ENCODE results near the gene ATP4B. TPM values are rescaled to one million over a fixed set of nuclear protein-coding genes. Genes with fewer than 3 reads are reported as not detected.

Gene ATP4B
- total RNA-seq, 2 donors from 2014 or later, result 0.34 TPM; not detected in 1

- DNase-seq (ENCODE audit: low spot score), result no peak
- no peaks in the 10 kb centered on the region for H3K4me1 ChIP-seq (replicated peaks)
- no peak within 1 kb of the TSS for H3K27ac ChIP-seq
- no peak within 1 kb of the TSS for H3K4me3 ChIP-seq
- no peaks in the 10 kb centered on the region for H3K36me3 ChIP-seq
- H3K9me3 ChIP-seq, result no peaks in the 10 kb centered on the region
- H3K27me3 ChIP-seq (replicated peaks; ENCODE audit: insufficient read depth), result no peaks in the 10 kb centered on the region
- TF ChIP-seq, protein P1, sequence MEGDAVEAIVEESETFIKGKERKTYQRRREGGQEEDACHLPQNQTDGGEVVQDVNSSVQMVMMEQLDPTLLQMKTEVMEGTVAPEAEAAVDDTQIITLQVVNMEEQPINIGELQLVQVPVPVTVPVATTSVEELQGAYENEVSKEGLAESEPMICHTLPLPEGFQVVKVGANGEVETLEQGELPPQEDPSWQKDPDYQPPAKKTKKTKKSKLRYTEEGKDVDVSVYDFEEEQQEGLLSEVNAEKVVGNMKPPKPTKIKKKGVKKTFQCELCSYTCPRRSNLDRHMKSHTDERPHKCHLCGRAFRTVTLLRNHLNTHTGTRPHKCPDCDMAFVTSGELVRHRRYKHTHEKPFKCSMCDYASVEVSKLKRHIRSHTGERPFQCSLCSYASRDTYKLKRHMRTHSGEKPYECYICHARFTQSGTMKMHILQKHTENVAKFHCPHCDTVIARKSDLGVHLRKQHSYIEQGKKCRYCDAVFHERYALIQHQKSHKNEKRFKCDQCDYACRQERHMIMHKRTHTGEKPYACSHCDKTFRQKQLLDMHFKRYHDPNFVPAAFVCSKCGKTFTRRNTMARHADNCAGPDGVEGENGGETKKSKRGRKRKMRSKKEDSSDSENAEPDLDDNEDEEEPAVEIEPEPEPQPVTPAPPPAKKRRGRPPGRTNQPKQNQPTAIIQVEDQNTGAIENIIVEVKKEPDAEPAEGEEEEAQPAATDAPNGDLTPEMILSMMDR (IDR thresholded peaks at IDR 0.05), result no peak
- TF ChIP-seq POLR2AphosphoS5 (IDR thresholded peaks at IDR 0.05), result no peak
- no peak for TF ChIP-seq POLR2A (IDR thresholded peaks at IDR 0.05)
- intact Hi-C loops (cut with DNase I), result no loop called here
- 88% methylated on average over 23 of the region's 32 CpGs for WGBS
Observed at GRCh38 chr13:113666951-113667701, 9.1 kb upstream of the ATP4B start, which contains the start of gene GRK1. Gene GRK1 (plus strand): TSS chr13:113667219. CDS start chr13:113667387, 168 bp downstream.

DNA sequence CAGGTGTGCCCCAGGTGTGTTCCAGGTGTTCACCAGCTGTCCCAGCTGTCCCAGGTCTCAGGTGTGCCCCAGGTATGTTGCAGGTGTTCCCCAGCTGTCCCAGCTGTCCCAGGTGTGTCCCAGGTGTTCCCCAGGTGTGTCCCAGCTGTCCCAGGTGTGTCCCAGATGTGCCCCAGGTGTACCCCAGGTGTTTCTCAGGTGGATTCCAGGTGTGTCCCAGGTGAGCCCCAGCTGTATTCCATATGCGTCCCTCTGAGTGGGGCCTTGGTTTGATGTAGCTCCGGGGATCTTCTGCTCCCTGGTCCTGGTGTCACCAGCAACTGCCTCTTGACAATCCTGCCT is 8.3 kb upstream of the ATP4B start:
- 86% methylated on average over 2 of the region's 2 CpGs for WGBS
- TF ChIP-seq, protein P1 (IDR thresholded peaks at IDR 0.05), result no peak
- TF ChIP-seq POLR2A (IDR thresholded peaks at IDR 0.05), result no peak
- no peak for TF ChIP-seq POLR2AphosphoS5 (IDR thresholded peaks at IDR 0.05)
- H3K36me3 ChIP-seq, result no peaks in the 10 kb centered on the region
- DNase-seq (ENCODE audit: low spot score), result no peak
- H3K4me3 ChIP-seq, result no peak overlapping the region
- intact Hi-C loops (cut with DNase I), result no loop called here
- H3K4me1 ChIP-seq (replicated peaks), result no peaks in the 10 kb centered on the region
- H3K9me3 ChIP-seq, result no peaks in the 10 kb centered on the region
- no peak overlapping the region for H3K27ac ChIP-seq
- no peaks in the 10 kb centered on the region for H3K27me3 ChIP-seq (replicated peaks; ENCODE audit: insufficient read depth)

DNA sequence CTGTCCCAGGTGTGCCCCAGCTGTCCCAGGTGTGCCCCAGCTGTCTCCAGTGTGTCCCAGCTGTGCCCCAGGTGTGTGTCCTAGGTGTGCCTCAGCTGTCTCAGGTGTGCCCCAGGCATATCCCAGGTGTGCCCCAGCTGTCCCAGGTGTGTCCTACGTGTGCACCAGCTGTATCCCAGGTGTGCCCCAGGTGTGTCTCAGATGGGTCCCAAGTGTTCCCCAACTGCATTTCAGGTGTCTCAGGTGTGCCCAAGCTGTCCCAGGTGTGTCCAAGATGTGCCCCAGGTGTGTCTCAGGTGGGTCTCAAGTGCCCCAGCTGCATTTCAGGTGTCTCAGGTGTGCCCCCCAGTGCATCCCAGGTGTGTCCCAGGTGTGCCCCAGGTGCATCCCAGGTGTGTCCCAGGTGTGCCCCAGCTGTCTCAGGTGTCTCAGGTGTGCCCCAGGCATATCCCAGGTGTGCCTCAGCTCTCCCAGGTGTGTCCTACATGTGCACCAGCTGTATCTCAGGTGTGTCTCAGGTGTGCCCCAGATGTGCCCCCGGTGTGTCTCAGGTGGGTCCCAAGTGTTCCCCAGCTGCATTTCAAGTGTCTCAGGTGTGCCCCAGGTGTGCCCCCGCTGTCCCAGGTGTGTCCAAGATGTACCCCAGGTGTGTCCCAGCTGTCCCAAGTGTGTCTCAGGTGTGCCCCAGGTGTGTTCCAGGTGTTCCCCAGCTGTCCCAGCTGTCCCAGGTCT is 7.8 kb upstream of the ATP4B start:
- Histone ChIP-seq H3K36me3 (no peaks in the 10 kb centered on the region), H3K4me1 (replicated peaks) (no peaks in the 10 kb centered on the region), H3K9me3 (no peaks in the 10 kb centered on the region), H3K27me3 (replicated peaks; ENCODE audit: insufficient read depth) (no peaks in the 10 kb centered on the region), H3K4me3 (no peak overlapping the region), H3K27ac (no peak overlapping the region)
- 96% methylated on average over 3 of the region's 3 CpGs for WGBS
- no peak for TF ChIP-seq POLR2A (IDR thresholded peaks at IDR 0.05)
- TF ChIP-seq, protein P1 (IDR thresholded peaks at IDR 0.05), result no peak
- no peak for TF ChIP-seq POLR2AphosphoS5 (IDR thresholded peaks at IDR 0.05)
- no peak for DNase-seq (ENCODE audit: low spot score)
- intact Hi-C loops (cut with DNase I), result no loop called here

DNA sequence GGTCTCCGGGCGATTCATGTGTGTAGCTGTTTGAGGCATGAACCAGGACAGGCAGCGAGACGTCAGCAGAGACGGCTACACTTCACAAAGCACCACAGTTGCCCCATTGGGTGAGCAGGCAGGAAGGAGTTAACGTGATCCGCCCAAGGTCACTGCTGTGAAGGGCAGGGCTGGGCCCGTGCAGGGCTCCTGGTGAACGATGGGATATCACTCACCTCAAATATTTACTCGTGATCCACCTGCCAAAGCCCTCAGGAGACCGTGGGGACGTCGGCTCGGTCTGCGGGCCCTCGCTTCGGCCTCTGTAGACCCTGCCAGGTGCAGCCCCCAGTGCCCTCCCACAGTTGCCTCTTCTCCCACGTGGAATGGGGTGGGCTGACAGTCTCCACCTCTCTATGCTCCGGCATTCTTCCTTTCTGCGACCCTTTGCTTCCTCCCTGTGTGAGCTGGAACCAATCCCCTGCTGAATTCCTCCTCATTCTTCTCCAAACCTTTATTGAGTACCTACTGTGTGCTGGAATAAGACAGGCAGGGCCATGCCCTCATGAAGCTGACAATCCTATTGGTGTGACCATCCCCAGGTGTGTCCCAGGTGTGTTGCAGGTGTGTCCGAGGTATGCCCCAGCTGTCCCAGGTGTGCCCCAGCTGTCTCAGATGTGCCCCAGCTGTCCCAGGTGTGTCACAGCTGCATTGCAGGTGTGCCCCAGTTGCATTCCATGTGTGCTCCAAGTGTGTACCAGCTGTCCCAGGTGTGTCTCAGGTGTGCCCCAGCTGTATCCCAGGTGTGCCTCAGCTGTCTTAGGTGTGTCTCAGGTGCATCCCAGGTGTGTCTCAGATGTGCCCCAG is 7.0 kb upstream of the ATP4B start:
- no peak overlapping the region for H3K27ac ChIP-seq
- no peak for TF ChIP-seq POLR2A (IDR thresholded peaks at IDR 0.05)
- TF ChIP-seq POLR2AphosphoS5 (IDR thresholded peaks at IDR 0.05), result no peak
- TF ChIP-seq, protein P1 (IDR thresholded peaks at IDR 0.05), result no peak
- no peak for DNase-seq (ENCODE audit: low spot score)

More for the DNA sequence above, 7.0 kb upstream of the ATP4B start:
- Histone ChIP-seq H3K4me1 (replicated peaks) (no peaks in the 10 kb centered on the region), H3K9me3 (no peaks in the 10 kb centered on the region), H3K4me3 (no peak overlapping the region), H3K36me3 (no peaks in the 10 kb centered on the region), H3K27me3 (replicated peaks; ENCODE audit: insufficient read depth) (no peaks in the 10 kb centered on the region)
- WGBS, result 66% methylated on average over 20 of the region's 21 CpGs
- intact Hi-C loops (cut with DNase I), result no loop called here

All from prostate gland (tissue), 2 donors.